Measurements from ENCODE around the gene CCDC127.

Gene CCDC127

GRCh38 chr5:171801-172331 is 46.1 kb downstream of the CCDC127 start:
- no peak overlapping the region for H3K4me3 ChIP-seq (replicated peaks; ENCODE audit: low read depth, low read length)
- TF ChIP-seq CTCF (IDR thresholded peaks at IDR 0.05; ENCODE audit: low read depth, low read length, missing control alignments) = no peak
- DNase-seq (ENCODE audit: extremely low read depth, low read depth) = no peak

GRCh38 chr5:170971-171800 is 46.8 kb downstream of the CCDC127 start:
- no peak for DNase-seq (ENCODE audit: extremely low read depth, low read depth)
- H3K4me3 ChIP-seq (replicated peaks; ENCODE audit: low read depth, low read length) = no peak overlapping the region
- TF ChIP-seq CTCF (IDR thresholded peaks at IDR 0.05; ENCODE audit: low read depth, low read length, missing control alignments) = no peak

- no peak for DNase-seq (ENCODE audit: extremely low read depth, low read depth)
- TF ChIP-seq CTCF (IDR thresholded peaks at IDR 0.05; ENCODE audit: low read depth, low read length, missing control alignments) = no peak
- H3K4me3 ChIP-seq (replicated peaks; ENCODE audit: low read depth, low read length) = no peak overlapping the region
Measured at GRCh38 chr5:169728-170094, 48.2 kb downstream of the CCDC127 start.

GRCh38 chr5:169071-169727 is 48.8 kb downstream of the CCDC127 start:
- DNase-seq (ENCODE audit: extremely low read depth, low read depth) = peak; percentile 72
- H3K4me3 ChIP-seq (replicated peaks; ENCODE audit: low read depth, low read length) = no peak overlapping the region
- no peak for TF ChIP-seq CTCF (IDR thresholded peaks at IDR 0.05; ENCODE audit: low read depth, low read length, missing control alignments)

- TF ChIP-seq CTCF (IDR thresholded peaks at IDR 0.05; ENCODE audit: low read depth, low read length, missing control alignments) = no peak
- H3K4me3 ChIP-seq (replicated peaks; ENCODE audit: low read depth, low read length) = no peak overlapping the region
- peak; percentile 98 for DNase-seq (ENCODE audit: extremely low read depth, low read depth)
Measured at GRCh38 chr5:167982-168660, 49.8 kb downstream of the CCDC127 start.

GRCh38 chr5:167511-167910 is 50.4 kb downstream of the CCDC127 start:
- DNase-seq (ENCODE audit: extremely low read depth, low read depth) = no peak
- no peak overlapping the region for H3K4me3 ChIP-seq (replicated peaks; ENCODE audit: low read depth, low read length)
- no peak for TF ChIP-seq CTCF (IDR thresholded peaks at IDR 0.05; ENCODE audit: low read depth, low read length, missing control alignments)
